HG02759 (cell line): ENCODE measurements around the gene LBR.

Experiments
- ATAC-seq: cut with Tn5 transposase; IDR thresholded peaks from one replicate; pipeline ENCODE4 v1.9.1; 2021; ENCODE audit warnings: mild to moderate bottlenecking, moderate library complexity; ENCODE audit not compliant: unreplicated experiment

LBR gene

DNA sequence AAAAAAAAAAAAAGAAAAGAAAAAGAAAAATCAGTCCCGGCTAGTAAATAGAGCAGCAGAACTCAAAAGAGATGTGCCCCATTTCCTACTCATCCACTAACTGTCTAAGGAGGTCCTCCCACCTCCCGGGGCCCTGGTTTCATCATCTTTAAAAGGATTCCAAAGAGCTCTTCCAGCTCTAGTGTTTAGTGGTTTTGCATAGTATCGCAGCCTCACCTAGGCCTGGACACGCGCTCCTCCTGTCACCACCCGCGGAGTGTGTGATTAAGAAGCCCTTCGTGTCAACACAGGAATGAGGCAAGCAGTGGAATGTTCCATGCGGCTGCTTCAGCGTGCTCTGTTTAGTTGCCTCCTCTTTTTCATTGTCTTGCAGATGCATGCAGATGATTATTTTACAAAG is 49.0 kb downstream of the LBR start:
- ATAC-seq = no peak

DNA sequence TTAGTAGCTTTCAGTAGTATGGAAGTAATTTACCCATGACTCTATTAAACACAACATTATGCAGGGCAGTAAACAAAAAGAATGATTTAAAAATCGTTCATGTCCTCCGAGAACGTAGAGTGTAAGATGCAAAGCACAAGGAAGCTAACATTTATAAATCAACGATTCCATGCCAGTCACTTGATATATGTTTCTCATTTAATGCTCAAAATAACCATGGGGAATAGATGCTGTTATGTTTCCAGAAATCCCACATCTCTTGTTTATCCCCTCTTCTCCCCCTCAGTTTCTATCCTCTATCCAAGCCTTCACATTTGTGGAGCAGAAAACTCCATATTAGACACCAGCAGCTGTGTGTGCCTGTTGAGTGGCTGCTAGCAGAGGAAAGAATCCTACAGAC is 52.8 kb downstream of the LBR start:
- ATAC-seq = no peak

DNA sequence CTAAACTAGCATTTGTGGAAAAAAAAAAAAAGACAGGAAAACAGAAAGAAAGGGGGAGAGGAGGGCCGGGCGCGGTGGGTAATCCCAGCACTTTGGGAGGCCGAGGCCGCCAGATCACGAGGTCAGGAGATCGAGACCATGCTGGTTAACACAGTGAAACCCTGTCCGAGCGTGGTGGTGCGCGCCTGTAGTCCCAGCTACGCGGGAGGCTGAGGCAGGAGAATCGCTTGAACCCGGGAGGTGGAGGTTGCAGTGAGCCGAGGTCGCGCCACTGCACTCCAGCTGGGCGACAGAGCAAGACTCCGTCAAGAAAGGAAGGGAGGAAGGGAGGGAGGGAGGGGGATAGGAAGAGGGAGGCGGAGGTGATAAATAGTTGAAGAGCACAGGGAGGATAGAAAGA is 54.7 kb downstream of the LBR start:
- ATAC-seq = no peak

DNA sequence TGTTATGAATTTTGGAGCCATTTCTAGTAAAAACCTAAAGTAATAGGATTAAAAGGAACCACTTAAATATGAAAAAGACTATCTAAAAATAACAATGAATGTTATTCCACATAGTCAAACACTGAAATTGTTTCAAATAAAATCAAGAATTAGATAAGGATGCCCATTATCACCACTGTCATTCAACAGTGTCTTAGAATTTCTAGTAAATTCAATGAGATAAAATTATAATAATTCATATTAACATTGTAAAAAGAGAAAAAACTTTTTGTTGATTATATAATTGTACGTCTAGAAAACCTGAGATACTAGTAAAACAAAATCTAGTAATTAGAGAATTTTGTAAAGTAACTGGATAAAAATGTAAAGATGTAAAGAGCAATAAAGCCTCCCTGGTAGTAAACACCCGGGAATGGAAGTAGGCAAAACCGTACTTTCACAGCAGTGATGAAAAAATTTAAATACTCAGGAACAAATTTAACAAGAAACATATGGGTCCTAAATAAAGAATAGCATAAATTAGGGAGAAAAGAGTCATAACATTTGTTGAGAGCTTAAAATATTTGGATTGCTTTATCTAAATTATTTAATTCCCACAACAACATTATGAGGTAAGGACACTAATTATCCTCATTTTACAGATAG is 56.4 kb downstream of the LBR start:
- no peak for ATAC-seq

DNA sequence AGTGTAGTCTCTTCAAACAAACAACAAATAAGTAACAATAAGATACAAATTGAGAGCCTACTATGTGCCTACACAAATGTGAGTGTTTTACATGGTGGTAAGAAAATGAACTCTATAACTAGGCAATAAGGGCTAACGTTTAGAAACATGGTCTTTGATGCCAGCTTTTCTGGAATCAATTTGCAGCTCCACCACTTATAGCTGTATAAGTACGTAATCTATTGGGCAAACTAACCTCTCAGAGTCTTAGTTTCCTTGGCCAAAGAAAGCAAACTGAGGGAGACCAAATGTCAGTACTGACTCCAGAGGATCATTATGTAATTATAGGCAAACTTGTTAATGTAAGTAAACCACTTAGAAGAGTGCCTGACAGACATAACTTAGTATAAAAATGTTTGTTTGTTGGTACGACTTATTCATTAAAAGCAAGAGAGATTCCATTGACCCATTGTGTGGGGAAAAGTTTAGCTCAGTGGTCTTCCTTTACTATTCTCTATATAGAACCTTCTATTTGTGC is 59.7 kb downstream of the LBR start:
- no peak for ATAC-seq

DNA sequence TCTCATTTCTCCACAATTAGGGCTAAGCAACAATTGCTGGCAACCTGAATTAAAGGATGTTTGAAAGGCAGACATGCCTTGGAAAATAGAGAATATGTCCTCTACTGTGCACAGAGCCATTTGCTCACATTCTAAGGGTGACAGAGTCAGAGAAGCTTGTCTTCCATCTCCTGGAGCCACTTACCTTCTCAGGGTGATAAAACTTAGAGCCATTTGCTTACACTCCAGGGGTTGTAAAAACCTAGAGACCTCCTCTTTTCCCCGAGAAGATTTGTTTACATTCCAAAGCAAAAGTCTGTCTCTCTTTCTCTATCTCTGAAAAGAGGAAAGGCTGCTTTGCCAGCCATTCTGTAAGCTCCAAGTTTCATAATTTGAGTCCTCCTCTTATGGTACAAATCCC is 61.3 kb downstream of the LBR start:
- no peak for ATAC-seq

DNA sequence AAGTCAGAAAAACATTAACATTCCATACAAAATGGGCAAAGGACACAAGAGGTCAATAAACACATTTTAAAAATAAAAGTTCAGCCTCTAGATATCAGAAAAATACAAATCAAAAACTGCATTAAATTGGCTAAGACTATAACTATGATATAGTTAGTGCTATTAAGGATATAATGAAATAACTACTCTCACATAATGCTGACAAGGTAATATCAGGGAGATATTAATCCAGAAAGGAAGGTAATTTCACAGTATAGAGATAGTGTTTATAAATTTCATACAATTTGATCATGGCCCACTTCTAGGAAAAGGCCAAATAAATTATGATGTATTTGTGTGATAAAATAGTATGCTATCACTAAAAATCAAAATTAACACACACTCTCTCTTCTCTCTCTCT is 61.8 kb downstream of the LBR start:
- no peak for ATAC-seq

DNA sequence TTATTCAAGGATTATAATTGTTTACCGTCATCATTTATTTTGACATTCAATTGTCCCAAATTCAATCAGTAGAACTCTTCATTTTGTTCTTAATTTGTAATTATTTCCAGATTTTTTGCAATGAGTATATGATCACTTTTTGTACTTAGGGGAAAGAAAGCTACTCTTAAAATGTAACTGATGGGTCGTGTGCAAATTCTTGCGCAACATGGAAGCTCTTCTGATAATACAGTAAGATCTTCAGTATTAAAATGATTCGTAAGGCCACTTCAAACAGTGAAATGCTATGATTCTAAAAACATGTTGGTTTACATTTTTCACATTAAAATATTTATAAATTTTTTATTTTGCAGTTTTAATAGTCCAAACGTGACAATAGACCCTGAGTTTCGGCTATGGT is 63.4 kb downstream of the LBR start:
- ATAC-seq = no peak

DNA sequence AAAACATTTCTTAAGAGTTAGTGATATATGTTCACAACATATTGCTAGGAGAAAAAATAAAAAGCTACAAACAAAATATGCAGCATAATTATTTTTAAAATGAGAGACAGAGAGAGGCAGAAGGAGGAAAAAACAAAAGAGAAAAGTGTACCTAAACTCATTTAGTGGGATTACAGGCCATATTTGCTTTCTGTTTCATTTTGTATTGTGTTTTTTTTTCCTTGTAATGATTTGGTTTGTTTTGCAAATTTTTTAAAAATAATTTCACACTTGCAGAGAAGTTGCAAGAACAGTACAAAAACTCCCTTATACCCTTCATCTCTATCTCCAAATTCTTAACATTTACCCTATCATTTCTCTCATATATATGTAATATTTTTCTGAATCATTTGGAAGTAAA is 65.0 kb downstream of the LBR start:
- no peak for ATAC-seq

DNA sequence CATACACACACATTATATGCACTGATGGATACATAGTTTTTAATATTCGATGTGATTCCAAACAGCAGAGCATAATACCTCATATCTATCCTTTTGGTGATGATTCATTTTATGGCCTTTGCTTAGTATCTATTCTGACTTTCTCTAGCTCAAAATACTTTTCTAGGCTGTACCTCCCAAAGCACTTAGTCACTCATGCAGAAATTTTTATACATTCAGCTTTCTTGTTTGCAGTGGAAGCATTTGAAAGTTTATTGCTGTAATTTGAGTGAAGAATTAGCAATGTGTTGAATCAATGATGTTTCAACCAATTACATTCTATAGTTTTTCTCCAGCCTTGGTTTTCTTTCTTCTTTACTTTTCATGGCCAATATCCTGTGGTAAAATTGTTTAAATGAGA is 66.7 kb downstream of the LBR start:
- ATAC-seq = no peak

DNA sequence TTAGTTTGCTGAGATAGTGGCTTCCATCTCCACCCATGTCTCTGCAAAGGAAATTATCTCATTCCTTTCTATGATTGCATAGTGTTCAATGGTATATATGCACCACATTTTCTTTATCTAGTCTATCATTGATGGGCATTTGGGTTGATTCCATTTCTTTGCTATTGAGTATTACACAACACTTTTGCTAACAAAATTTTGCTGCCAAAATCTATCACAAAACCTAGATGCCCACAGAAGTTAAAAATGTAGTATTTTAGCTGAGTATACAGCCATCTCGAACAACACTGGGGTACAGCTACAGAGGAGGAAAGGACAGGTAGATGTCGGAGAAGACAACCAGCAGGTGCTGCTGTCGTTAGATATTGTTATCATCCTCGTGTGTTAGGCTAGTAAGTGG is 67.7 kb downstream of the LBR start:
- ATAC-seq = no peak

DNA sequence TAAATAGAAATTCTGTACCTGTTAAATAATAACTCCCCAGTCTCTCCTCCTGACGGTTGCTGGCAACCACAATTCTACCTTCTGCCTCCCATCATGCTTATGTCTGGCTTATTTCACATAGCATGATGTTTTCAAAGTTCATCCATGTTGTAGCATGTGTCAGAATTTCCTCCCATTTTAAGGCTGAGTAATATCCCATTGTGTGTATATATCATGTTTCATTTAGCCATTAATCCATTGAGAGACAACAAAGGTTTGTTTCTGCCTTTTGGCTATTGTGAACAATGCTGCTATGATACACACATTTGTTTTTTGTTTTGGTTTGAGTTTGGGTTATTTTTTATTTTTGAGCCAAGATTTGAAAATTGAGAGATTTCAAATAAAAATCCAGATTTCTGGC is 72.0 kb downstream of the LBR start:
- no peak for ATAC-seq

DNA sequence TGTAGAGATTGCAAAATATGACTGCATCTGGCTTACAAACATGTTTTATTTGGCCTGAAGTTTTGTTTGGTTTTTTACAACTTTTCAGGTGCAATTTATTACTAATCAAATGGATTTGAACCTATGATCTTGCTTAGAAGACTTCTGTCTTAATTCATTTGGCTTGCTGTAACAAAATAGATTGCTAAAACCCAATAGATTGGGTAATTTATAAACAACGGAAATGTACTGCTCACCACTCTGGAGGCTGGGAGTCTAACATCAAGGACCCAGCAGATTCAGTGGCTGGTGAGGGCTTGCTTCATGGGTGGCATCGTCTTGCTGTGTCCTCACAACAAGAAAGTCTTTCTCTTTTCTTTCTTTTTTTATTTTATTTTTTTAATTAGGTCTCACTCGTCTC is 72.9 kb downstream of the LBR start:
- ATAC-seq = no peak
